ENCODE measurements around the gene PDC.
"Not testable (repeated sequence)": the region's sequence is repeated elsewhere in the genome, so short reads cannot be mapped to it uniquely, and the experiment has no call there.

The PDC gene

GRCh38 chr1:186465946-186466345, 5.0 kb upstream of the PDC start:
- no peak for DNase-seq (ENCODE audit: low read depth)

GRCh38 chr1:186465491-186465890, 4.6 kb upstream of the PDC start:
- DNase-seq (ENCODE audit: low read depth): not testable (repeated sequence)

GRCh38 chr1:186463926-186464325, 3.0 kb upstream of the PDC start:
- DNase-seq (ENCODE audit: low read depth): no peak

GRCh38 chr1:186463511-186463910, 2.6 kb upstream of the PDC start:
- DNase-seq (ENCODE audit: low read depth): no peak

GRCh38 chr1:186459161-186459560, 1.8 kb downstream of the PDC start:
- not testable (repeated sequence) for DNase-seq (ENCODE audit: low read depth)

GRCh38 chr1:186456729-186457255, 4.1 kb downstream of the PDC start:
- no peak for DNase-seq (ENCODE audit: low read depth)

GRCh38 chr1:186454981-186455380, 5.9 kb downstream of the PDC start:
- no peak for DNase-seq (ENCODE audit: low read depth)

GRCh38 chr1:186446152-186446551, 14.8 kb downstream of the PDC start:
- DNase-seq (ENCODE audit: low read depth): no peak

- DNase-seq (ENCODE audit: low read depth): no peak
Observed at GRCh38 chr1:186443638-186444037, 17.3 kb downstream of the PDC start.

- no peak for DNase-seq (ENCODE audit: low read depth)
Observed at GRCh38 chr1:186442651-186443375, 18.1 kb downstream of the PDC start.

- no peak for DNase-seq (ENCODE audit: low read depth)
Observed at GRCh38 chr1:186440584-186440983, 20.3 kb downstream of the PDC start.

- no peak for DNase-seq (ENCODE audit: low read depth)
Observed at GRCh38 chr1:186438567-186438966, 22.3 kb downstream of the PDC start.

- no peak for DNase-seq (ENCODE audit: low read depth)
Observed at GRCh38 chr1:186435336-186435735, 25.6 kb downstream of the PDC start.

- DNase-seq (ENCODE audit: low read depth): no peak
Observed at GRCh38 chr1:186429017-186429416, 31.9 kb downstream of the PDC start.

- DNase-seq (ENCODE audit: low read depth): no peak
Observed at GRCh38 chr1:186426118-186426517, 34.8 kb downstream of the PDC start.

- no peak for DNase-seq (ENCODE audit: low read depth)
Observed at GRCh38 chr1:186424539-186424938, 36.4 kb downstream of the PDC start.

GRCh38 chr1:186421446-186421845, 39.5 kb downstream of the PDC start:
- no peak for DNase-seq (ENCODE audit: low read depth)

- DNase-seq (ENCODE audit: low read depth): no peak
Observed at GRCh38 chr1:186420923-186421322, 40.0 kb downstream of the PDC start.

GRCh38 chr1:186420311-186420710, 40.6 kb downstream of the PDC start:
- DNase-seq (ENCODE audit: low read depth): no peak

- DNase-seq (ENCODE audit: low read depth): no peak
Observed at GRCh38 chr1:186418503-186418902, 42.4 kb downstream of the PDC start.

GRCh38 chr1:186413319-186413718, 47.6 kb downstream of the PDC start:
- no peak for DNase-seq (ENCODE audit: low read depth)

- DNase-seq (ENCODE audit: low read depth): no peak
Observed at GRCh38 chr1:186409091-186409490, 51.8 kb downstream of the PDC start.

- DNase-seq (ENCODE audit: low read depth): no peak
Observed at GRCh38 chr1:186404454-186405051, 56.4 kb downstream of the PDC start.

- no peak for DNase-seq (ENCODE audit: low read depth)
Observed at GRCh38 chr1:186403632-186404031, 57.3 kb downstream of the PDC start.

All from stimulated activated CD4-positive, alpha-beta T cell treated with anti-CD3 and anti-CD28 coated beads, Interleukin-2, amount 100 ng/mL, for 4 hours (primary cell).